ENCODE measurements around the gene IGSF23.

The IGSF23 gene, protein sequence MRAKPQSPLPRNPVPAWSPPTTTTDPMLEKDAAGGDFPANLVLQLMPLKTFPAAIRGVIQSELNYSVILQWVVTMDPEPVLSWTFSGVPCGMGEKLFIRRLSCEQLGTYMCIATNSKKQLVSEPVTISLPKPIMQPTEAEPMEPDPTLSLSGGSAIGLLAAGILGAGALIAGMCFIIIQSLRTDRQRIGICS

DNA sequence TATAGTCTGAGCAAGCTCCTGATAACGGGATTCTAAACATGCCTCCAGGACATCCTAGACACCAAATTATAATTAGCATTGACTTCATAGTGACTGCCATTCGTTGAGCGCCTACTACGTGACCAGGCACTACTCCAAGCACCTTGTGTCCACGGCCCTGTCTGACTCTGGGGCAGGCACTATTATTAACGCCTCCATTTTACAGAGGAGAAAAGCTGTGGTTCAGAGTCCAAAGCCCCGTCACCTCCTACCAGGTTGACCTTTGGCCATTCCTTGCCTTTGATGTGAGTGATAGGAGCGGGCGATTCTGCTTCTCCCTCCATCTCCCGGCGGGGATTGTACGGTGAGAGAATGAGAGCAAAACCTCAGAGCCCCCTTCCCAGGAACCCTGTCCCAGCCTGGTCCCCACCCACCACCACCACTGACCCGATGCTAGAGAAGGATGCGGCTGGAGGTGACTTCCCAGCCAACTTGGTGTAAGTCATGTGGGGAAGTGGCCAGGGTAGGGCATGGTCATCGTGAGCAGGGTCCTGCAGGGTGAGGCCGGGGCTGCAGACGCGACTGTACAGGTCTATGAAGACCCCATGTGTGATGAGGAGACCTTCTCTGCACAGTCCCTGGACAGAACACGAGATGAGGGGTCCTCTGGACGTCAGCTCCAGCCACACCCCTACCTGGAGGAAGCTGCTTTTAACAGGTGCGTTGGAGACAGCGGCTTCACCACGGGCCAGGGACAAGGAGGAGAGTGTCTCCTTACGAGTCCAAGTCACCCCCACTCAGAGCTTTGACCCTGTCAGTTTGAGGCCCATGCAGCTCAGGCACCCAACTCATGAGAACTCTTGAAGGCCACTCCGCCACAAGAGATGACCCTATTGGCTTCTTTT is at the start of gene IGSF23:
Gene IGSF23, plus strand, starts transcription at position 269 of the 884 bp plus-strand sequence. Its CDS starts 83 bp downstream, at position 352.
- no peaks in the 10 kb centered on the region for H3K4me1 ChIP-seq (ENCODE audit: insufficient read depth, low read length)

GRCh38 chr19:44566984-44567383 is 46.4 kb upstream of the IGSF23 start:
- no peak overlapping the region for H3K9ac ChIP-seq (ENCODE audit: low read length)
- no peaks in the 10 kb centered on the region for H3K9me3 ChIP-seq (ENCODE audit: low read length)
- H3K27ac ChIP-seq (ENCODE audit: low read depth, low read length), result no peak overlapping the region
- H3K4me3 ChIP-seq (ENCODE audit: low read depth in 1 of 2, low read length in 2 of 2), result no peak overlapping the region
- H3K4me1 ChIP-seq (ENCODE audit: insufficient read depth, low read length), result no peaks in the 10 kb centered on the region
- no peaks in the 10 kb centered on the region for H3K27me3 ChIP-seq (ENCODE audit: control insufficient read depth in 1 of 2, insufficient read depth in 2 of 2, low read length in 2 of 2)
- no peaks in the 10 kb centered on the region for H3K36me3 ChIP-seq (ENCODE audit: insufficient read depth, low read length)

More for the DNA sequence above, at the start of gene IGSF23:
- no peaks in the 10 kb centered on the region for H3K27me3 ChIP-seq (ENCODE audit: control insufficient read depth in 1 of 2, insufficient read depth in 2 of 2, low read length in 2 of 2)
- no peak within 1 kb of the TSS for H3K9ac ChIP-seq (ENCODE audit: low read length)
- H3K4me3 ChIP-seq (ENCODE audit: low read depth in 1 of 2, low read length in 2 of 2), result no peak within 1 kb of the TSS
- no peaks in the 10 kb centered on the region for H3K36me3 ChIP-seq (ENCODE audit: insufficient read depth, low read length)
- no peak within 1 kb of the TSS for H3K27ac ChIP-seq (ENCODE audit: low read depth, low read length)
- no peaks in the 10 kb centered on the region for H3K9me3 ChIP-seq (ENCODE audit: low read length)

DNA sequence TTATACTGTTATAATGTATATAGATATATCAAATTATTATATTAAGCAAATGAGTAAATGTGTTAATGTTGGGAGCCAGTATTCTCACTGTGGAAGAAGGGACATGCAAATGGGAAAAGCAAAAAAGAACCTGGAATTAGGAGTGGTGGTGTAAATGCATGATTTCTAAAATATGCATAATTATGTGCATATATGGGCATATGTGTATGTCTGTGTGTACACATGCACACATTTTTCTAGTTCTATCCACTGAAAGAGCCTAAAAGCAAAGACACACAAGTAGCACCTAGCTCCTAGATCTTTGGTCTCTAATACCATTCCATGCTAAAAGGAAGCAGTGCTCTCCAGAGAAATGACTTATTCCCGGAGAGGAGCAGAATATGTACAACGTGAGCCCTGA is 45.6 kb upstream of the IGSF23 start:
- Histone ChIP-seq H3K36me3 (ENCODE audit: insufficient read depth, low read length) (no peaks in the 10 kb centered on the region), H3K9ac (ENCODE audit: low read length) (no peak overlapping the region), H3K9me3 (ENCODE audit: low read length) (no peaks in the 10 kb centered on the region), H3K27me3 (ENCODE audit: control insufficient read depth in 1 of 2, insufficient read depth in 2 of 2, low read length in 2 of 2) (no peaks in the 10 kb centered on the region), H3K27ac (ENCODE audit: low read depth, low read length) (no peak overlapping the region), H3K4me1 (ENCODE audit: insufficient read depth, low read length) (no peaks in the 10 kb centered on the region), H3K4me3 (ENCODE audit: low read depth in 1 of 2, low read length in 2 of 2) (no peak overlapping the region)

DNA sequence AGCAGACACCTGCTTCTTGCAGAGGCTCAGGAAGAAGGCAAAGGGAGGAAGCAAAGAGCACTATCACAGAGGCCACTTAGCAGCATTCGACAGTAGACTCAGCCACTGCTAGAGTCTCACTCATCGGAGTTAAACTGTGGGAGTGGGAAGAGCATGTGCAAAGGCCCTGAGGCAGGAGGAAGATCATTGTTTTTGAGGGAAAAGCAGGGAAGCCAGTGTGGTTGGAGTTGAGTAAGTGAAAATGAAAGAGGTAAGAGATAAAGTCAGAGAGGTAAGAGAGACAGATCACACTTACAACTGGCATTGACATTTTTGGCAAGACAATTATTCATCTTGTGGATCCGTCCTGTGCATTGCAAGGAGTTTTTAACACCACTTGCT is 42.8 kb upstream of the IGSF23 start:
- Histone ChIP-seq H3K4me3 (ENCODE audit: low read depth in 1 of 2, low read length in 2 of 2) (no peak overlapping the region), H3K27ac (ENCODE audit: low read depth, low read length) (no peak overlapping the region), H3K4me1 (ENCODE audit: insufficient read depth, low read length) (no peaks in the 10 kb centered on the region), H3K9ac (ENCODE audit: low read length) (no peak overlapping the region), H3K36me3 (ENCODE audit: insufficient read depth, low read length) (no peaks in the 10 kb centered on the region), H3K9me3 (ENCODE audit: low read length) (no peaks in the 10 kb centered on the region), H3K27me3 (ENCODE audit: control insufficient read depth in 1 of 2, insufficient read depth in 2 of 2, low read length in 2 of 2) (no peaks in the 10 kb centered on the region)

DNA sequence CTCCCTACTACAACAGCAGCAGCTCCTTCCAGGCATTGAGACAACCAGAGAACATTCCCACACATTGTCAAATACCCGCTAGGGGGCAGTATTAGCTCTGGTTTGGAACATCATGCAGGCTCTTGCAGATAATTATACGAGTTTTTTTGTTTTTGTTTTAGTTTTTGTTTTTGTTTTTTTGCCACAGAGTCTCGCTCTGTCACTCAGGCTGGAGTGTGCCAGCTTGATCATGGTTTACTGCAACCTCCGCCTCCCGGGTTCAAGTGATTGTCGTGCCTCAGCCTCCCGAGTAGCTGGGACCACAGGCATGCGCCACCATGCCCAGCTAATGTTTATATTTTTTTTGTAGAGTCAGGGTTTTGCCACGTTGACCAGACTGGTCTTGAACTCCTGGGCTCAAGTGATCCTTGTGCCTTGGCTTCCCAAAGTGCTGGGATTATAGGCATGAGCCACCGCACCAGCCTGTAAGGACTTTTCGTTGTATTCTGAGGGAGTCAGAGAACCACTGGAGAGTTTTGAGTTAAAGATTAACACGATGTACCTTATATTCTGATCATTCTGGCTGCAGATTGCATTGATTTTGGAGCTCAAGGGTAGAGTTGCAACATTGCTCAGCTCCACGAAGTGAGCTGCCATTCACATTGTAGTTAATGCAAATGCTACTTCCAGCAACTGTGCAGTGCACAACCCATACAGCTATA is 42.2 kb upstream of the IGSF23 start:
- Histone ChIP-seq H3K36me3 (ENCODE audit: insufficient read depth, low read length) (no peaks in the 10 kb centered on the region), H3K9me3 (ENCODE audit: low read length) (no peaks in the 10 kb centered on the region), H3K4me3 (ENCODE audit: low read depth in 1 of 2, low read length in 2 of 2) (no peak overlapping the region), H3K27ac (ENCODE audit: low read depth, low read length) (no peak overlapping the region), H3K27me3 (ENCODE audit: control insufficient read depth in 1 of 2, insufficient read depth in 2 of 2, low read length in 2 of 2) (no peaks in the 10 kb centered on the region), H3K4me1 (ENCODE audit: insufficient read depth, low read length) (no peaks in the 10 kb centered on the region), H3K9ac (ENCODE audit: low read length) (no peak overlapping the region)

DNA sequence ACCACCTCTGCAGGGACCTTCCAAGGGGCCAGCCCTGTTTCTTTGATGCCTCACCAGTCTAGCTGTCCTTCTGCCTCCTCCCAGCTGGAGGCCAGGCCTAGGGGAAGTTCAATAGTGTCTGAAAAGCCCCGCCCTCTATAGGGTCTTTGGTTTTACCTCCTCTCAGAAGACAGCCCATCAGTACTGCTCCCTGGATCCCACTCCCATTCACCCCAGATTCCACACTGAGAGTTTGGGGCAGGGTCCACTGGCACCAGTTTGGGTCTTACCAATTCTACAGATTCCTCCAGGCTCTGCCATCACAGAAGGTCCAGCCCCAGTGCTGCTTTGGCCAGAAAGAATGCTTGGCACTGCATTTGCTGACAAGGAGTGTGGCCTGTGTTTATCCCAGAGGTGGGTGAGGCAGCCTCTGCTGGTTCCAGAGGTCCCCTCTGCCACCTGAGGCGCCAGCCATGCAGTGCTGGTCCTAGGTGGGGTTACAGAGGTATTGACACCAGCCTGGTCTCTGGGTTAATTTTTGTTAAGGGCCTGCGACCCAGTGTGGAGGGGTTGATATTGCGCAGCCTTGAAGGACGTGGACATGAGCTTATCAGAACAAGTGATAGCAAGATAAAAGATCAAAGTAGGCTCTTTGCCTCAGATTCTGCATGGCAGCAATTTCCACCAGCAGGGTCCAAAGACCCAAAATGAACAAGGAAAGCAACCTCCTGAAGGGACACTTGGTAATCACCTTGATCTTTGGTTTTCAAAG is 41.4 kb upstream of the IGSF23 start:
- H3K27ac ChIP-seq (ENCODE audit: low read depth, low read length), result no peak overlapping the region
- H3K27me3 ChIP-seq (ENCODE audit: control insufficient read depth in 1 of 2, insufficient read depth in 2 of 2, low read length in 2 of 2), result no peaks in the 10 kb centered on the region
- H3K4me3 ChIP-seq (ENCODE audit: low read depth in 1 of 2, low read length in 2 of 2), result no peak overlapping the region
- H3K4me1 ChIP-seq (ENCODE audit: insufficient read depth, low read length), result no peaks in the 10 kb centered on the region
- H3K9ac ChIP-seq (ENCODE audit: low read length), result no peak overlapping the region
- H3K36me3 ChIP-seq (ENCODE audit: insufficient read depth, low read length), result no peaks in the 10 kb centered on the region
- no peaks in the 10 kb centered on the region for H3K9me3 ChIP-seq (ENCODE audit: low read length)

DNA sequence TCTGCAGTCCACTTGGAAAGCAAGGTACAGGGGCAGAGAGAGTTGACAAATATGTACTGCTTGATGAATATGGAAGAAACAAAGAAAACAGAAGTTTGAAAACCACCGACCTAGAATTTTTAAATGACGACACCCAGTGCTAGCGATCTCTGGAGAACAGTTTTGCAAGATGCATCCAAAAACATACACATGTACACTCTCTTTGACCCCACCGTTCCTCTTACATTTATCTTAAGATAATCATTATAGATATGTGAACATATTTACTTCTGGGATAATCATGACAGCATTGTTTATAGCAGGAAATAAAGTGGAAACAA is 40.8 kb upstream of the IGSF23 start:
- Histone ChIP-seq H3K4me1 (ENCODE audit: insufficient read depth, low read length) (no peaks in the 10 kb centered on the region), H3K9me3 (ENCODE audit: low read length) (no peaks in the 10 kb centered on the region), H3K9ac (ENCODE audit: low read length) (no peak overlapping the region), H3K36me3 (ENCODE audit: insufficient read depth, low read length) (no peaks in the 10 kb centered on the region), H3K27me3 (ENCODE audit: control insufficient read depth in 1 of 2, insufficient read depth in 2 of 2, low read length in 2 of 2) (no peaks in the 10 kb centered on the region), H3K27ac (ENCODE audit: low read depth, low read length) (no peak overlapping the region), H3K4me3 (ENCODE audit: low read depth in 1 of 2, low read length in 2 of 2) (no peak overlapping the region)

DNA sequence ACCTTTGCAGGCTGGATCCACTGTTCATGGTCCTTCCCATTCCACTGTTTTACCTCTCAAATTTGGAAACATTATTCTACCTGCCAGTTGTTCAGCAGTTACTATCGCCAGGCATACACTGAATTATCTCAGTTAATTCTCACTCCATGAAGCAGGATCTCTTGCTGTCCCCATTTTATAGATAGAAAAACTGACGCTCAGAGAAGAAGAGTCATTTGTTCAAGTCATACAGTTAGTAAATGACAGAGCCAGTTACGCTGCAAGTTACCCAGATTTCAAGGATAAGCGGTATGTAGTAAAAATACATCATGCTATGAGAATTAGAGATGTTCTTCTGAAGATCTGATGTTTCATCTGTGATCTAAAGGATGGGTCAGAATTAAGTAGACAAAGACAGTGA is 40.2 kb upstream of the IGSF23 start:
- no peaks in the 10 kb centered on the region for H3K27me3 ChIP-seq (ENCODE audit: control insufficient read depth in 1 of 2, insufficient read depth in 2 of 2, low read length in 2 of 2)
- no peak overlapping the region for H3K9ac ChIP-seq (ENCODE audit: low read length)
- H3K27ac ChIP-seq (ENCODE audit: low read depth, low read length), result no peak overlapping the region
- no peak overlapping the region for H3K4me3 ChIP-seq (ENCODE audit: low read depth in 1 of 2, low read length in 2 of 2)
- no peaks in the 10 kb centered on the region for H3K36me3 ChIP-seq (ENCODE audit: insufficient read depth, low read length)
- H3K4me1 ChIP-seq (ENCODE audit: insufficient read depth, low read length), result no peaks in the 10 kb centered on the region
- H3K9me3 ChIP-seq (ENCODE audit: low read length), result no peaks in the 10 kb centered on the region

DNA sequence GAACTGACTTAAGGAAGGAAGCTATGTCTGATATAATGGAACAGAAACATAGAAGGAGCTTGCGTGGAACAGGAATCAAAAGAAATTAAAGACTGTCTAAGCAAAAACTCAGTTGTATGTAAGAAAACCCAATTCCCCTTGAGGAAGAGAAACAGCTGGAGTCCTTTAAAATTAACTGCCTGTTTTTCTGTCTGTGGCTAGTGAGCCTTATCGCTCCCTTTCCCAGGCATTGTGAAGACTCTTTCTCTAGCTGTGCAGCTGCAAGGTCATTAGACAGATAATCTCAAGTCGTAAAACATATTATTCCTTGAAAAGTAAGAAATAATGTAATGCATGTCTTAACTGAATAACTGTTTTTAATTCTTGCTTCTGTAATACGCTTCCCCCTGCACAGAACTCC is 39.7 kb upstream of the IGSF23 start:
- H3K4me1 ChIP-seq (ENCODE audit: insufficient read depth, low read length), result no peaks in the 10 kb centered on the region
- no peaks in the 10 kb centered on the region for H3K36me3 ChIP-seq (ENCODE audit: insufficient read depth, low read length)
- H3K27me3 ChIP-seq (ENCODE audit: control insufficient read depth in 1 of 2, insufficient read depth in 2 of 2, low read length in 2 of 2), result no peaks in the 10 kb centered on the region

DNA sequence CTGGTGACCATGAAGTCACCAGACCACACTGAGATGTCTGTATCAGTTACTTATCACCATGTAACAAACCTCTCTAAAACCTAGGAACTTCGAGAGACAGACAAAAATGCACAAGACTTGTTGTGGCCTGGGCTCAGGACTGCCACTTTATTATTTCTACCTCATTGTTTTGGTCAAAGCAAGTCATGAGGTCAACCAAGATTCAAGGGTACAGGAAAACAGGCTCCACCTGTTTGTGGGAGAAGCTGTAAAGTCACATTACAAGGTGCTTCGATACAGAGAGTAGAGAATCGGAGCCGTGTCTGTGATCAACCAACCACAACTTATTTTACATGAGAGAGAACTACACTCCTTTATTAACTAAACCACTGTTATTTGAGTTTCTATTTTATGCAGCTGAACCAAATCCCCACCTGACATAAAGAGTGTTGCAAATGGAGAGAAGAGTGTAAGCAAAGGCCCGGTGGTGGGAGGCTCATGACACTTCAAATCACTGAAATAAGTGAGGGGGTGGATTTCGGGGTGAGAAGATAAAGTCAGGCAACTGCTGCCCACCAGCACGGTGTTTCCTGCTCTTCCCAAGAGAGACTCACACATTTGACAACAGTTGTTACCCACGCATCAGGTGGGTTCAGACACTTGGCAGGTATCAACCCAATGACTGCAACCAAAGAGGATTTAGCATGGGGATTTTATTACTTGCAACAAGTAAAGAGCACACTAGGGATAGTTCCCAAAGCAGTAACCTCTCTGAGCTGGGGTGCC is 39.0 kb upstream of the IGSF23 start:
- H3K9ac ChIP-seq (ENCODE audit: low read length), result no peak overlapping the region
- no peaks in the 10 kb centered on the region for H3K27me3 ChIP-seq (ENCODE audit: control insufficient read depth in 1 of 2, insufficient read depth in 2 of 2, low read length in 2 of 2)
- no peak overlapping the region for H3K27ac ChIP-seq (ENCODE audit: low read depth, low read length)
- H3K4me3 ChIP-seq (ENCODE audit: low read depth in 1 of 2, low read length in 2 of 2), result no peak overlapping the region
- no peaks in the 10 kb centered on the region for H3K4me1 ChIP-seq (ENCODE audit: insufficient read depth, low read length)
- H3K36me3 ChIP-seq (ENCODE audit: insufficient read depth, low read length), result no peaks in the 10 kb centered on the region
- H3K9me3 ChIP-seq (ENCODE audit: low read length), result no peaks in the 10 kb centered on the region

More for the DNA sequence above, 39.7 kb upstream of the IGSF23 start:
- no peak overlapping the region for H3K4me3 ChIP-seq (ENCODE audit: low read depth in 1 of 2, low read length in 2 of 2)
- H3K27ac ChIP-seq (ENCODE audit: low read depth, low read length), result no peak overlapping the region
- H3K9me3 ChIP-seq (ENCODE audit: low read length), result no peaks in the 10 kb centered on the region
- H3K9ac ChIP-seq (ENCODE audit: low read length), result no peak overlapping the region
